GM10266 (cell line): Measurements from ENCODE around the gene FBLL1.

Experiments
- DNase-seq: peaks from one replicate; pipeline ENCODE4 v3.0.0; 2012; ENCODE audit errors: extremely low spot score
- CTCF ChIP-seq: IDR thresholded peaks from 2 replicates; pipeline ENCODE4 v1.5.1; 2012; ENCODE audit warnings: mild to moderate bottlenecking, low read depth; ENCODE audit not compliant: control insufficient read depth, insufficient read depth; ENCODE audit errors: missing control alignments

Gene FBLL1

GRCh38 chr5:168575391-168576372 lies 46.6 kb downstream of the FBLL1 start:
- no peak for DNase-seq
- no peak for TF ChIP-seq CTCF

- no peak for TF ChIP-seq CTCF
- no peak for DNase-seq
Measured at GRCh38 chr5:168578006-168578405, 48.9 kb downstream of the FBLL1 start.

DNA sequence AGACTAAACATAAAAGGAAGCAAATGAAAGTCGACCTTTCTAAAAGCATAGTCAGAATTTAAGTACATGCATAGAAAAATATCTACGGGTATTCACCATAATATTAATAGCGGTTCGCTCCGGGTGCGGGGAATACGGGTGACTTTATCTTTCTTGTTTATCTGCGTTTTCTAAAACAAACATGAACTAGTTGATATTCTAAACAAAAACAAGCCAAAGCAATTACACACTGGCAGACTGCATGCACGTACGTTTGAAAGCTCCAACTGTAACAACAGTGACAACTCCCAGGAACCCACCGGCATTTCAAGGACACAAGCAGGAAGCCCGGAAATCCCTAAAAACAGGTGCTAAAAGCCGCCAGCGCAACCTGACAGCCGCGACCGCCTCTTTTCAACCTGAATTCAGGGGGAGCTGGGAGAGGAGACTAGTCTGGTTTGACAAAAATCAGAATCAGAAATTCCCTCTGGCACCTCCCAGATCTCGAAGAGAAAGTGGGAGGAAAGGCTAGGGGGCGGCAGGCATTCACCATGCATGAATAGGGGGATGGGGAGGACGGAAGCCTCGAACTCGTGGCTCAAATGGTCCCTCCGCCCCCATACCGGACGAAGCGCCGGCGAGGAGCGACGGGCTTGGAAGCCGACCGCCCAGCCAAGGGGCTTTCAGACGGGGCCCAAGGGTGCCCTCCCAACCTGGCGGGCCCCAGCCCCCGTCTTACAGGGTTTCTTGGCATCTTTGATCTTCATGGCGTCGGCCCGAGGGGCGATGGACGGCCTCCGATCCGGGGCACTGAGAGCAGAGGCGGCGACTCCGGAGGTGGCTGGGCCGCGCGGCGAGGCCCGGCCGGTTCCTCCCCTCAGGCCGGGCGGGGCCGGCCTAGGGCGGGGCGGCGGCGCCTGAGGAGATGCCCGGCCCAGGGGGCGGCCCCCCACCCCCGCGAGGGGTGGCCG lies 49.7 kb downstream of the FBLL1 start, which contains the start of gene PANK3:
Gene PANK3, minus strand, starts transcription at position 831 of the 950 bp plus-strand sequence. Its CDS starts 85 bp downstream, at position 746.
- DNase-seq = peak; percentile 93
- TF ChIP-seq CTCF = no peak

DNA sequence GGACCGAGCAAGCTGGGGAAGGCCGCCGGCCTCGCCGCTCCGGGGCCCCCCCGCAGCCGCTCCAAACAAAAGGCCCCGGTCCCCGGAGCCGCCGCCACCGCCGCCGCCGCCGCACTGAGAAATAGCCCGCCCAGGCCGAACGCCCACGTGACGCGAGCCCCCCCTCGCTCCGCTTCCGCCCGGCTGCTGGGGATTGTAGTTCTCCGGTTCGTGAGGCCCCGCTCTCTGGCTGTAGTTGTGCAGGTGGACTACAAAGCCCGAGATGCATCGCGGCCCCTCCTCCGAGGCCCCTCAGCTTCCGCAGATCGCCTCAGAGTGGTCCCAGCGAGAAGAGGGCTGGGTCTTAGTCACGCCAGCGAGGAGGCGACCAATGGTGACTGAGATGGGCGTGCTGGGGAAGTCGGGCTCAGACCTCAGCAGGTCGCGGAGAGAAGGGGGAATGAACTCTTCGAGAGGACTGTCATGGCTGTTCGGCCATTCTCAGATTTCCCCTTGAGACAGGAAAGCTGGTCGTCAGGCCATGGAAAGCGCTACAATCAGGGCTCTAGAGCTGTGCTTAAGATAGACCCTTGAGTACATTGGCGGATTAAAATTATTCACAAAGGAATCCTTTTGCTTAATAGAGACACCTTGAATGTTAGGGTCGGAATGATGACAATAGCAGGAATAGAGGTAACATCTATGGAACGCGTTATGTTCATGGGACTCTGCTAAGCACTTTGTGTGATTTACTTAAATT lies 50.6 kb downstream of the FBLL1 start:
- peak; percentile 96 for DNase-seq
- no peak for TF ChIP-seq CTCF

DNA sequence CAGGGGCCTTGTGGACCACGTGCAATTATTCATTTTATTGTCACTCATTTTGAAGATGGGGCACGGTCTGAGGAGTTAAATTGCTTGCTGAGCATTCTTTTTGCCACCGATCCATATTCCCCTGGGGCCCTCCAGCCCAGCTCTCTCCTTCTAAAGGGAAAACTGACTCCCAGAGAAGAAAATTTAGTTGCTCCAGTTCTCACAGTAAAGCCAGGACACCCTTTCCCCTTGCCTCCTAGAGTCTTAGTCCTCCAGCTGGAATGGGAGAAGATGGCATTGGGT lies 51.1 kb downstream of the FBLL1 start:
- no peak for TF ChIP-seq CTCF
- DNase-seq = no peak
